ENCODE measurements around the gene DTX3. TPM values are rescaled to one million over a fixed set of nuclear protein-coding genes. Genes with fewer than 3 reads are reported as not detected.
A peak's percentile ranks its signal among the peaks of the same experiment; 100 is the strongest.
"Not testable (repeated sequence)": the region's sequence is repeated elsewhere in the genome, so short reads cannot be mapped to it uniquely, and the experiment has no call there.

The DTX3 gene
- total RNA-seq, 1 experiment from 2014 or later, result 12.3 TPM

DNA sequence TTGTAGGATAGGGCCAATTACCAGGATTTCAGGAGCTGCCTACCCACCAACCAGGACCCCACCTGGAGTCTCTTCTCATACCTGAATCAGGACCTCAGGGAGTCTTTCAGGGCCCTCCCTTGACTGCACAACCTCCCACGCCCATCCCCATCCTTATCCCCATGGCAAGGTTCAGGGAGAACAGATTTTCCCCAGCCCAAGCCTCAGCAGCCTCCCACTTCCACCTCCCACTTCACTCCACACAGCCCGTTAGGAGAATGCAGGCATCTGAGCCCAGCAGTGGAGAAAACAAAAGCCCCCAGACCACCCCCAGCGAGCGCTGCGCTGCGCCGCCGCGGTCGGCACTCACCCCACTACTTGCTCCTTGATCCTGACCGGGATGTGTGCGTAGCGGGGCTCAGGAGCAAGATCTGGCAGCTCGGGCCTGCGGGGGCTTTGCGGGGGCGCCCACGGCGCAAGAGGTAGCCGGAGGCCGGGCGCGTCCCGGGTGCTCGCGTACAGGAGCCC, 27.0 kb downstream of the DTX3 start:
- no peak for DNase-seq (ENCODE audit: low read depth)

DNA sequence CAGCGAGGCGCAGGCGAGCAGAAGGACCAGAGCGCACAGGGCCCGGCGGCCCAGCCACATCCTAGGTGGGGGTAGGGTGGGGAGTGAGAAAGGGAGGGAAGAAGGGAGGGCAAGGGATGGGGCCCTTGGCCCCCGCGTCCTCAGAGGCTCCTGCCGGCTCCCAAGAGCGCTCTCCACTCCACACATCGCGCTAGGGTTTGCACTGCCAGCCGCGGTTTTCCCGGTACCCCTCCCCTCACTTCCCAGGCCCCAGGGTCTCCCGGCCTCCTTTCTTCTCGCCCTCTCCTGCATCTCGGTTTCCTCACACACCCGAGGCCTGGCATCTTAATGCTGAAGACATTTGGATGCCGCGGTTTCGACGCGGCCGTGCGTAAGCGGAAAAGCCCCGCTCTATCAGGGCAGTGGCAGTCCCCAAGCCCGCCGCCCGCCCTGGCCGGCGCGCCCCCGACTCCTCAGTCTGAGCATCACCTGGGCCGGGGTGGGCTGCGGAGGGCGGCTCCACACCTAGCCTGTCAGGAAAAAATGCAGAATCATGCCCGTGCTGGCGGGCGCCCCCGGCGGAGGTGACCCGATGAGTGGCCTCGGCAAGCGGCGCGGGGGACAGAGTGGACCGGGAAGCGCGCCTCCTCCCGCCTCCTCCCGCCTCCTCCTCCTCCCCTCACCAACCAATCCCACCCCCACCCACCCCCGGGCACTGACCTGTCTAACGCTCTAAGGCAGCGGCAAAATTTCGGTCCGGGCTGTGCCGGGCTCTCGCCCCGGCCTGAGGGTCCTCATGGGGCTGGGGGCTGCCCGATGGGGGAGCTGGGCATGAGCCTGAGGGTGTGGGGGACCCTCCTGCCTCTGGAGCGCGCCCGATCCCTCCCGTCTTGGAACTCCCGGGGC, 27.7 kb downstream of the DTX3 start:
- DNase-seq (ENCODE audit: low read depth), result peak; percentile 48

DNA sequence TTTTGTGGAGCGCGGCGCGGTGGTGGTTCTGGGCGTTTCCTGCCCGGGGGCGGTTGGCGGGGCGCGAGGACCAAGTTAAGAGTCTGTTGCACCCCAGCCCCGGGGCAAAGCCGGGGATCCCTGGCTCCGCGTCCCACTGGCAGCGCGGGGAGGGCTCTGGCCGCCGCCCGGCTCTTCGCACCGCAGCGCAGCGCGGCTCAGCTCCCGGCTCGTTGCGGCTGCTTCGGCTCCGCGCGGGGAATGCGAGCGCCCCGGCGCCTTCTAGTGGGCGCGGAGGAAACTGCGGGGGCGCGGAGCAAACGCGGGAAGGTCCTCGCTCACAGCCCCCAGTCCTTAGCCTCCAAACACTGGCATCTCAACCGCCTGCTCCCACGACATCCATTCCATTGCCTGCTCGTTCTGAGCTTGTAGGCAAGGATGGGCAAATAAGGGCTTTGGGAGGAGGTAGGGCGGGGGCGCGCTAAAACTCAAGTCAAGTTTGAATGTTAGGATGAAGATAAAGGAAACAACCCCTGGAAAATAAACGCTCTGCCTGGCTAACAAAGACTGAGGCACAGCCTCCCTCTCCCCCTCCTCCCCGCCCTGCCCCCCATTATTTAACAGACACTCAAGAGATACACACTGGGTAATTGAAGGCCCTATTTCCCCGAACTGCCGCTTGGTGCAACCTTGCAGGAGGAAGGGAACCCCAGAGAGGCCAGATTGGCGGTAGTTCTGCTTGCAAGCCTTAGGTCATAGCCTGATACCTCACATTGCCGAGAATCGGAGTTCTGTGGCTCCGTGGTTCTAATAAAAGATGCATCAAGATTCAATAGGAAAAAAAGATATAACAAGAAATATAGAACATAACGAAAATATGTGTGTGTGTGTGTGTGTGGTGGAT, 28.6 kb downstream of the DTX3 start, which contains the start of gene B4GALNT1:
TSS of gene B4GALNT1 (minus strand) at position 244 of the 883 bp plus-strand sequence. CDS start 1,069 bp downstream, outside the sequence.
- peak; percentile 85 for DNase-seq (ENCODE audit: low read depth)

DNA sequence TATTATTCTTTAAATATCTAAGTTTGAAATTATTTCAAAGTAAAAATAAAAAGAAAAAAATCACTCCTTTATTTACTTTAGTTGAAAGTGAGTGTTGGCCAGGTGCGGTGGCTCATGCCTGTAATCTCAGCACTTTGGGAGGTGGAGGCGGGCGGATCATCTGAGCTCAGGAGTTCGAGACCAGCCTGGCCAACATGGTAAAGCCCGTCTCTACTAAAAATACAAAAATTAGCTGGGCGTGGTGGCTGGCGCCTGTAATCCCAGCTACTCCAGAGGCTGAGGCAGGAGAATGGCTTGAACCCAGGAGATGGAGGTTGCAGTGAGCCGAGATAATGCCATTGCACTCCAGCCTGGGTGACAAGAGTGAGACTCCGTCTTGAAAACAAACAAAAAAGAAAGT, 32.1 kb downstream of the DTX3 start:
- not testable (repeated sequence) for DNase-seq (ENCODE audit: low read depth)

DNA sequence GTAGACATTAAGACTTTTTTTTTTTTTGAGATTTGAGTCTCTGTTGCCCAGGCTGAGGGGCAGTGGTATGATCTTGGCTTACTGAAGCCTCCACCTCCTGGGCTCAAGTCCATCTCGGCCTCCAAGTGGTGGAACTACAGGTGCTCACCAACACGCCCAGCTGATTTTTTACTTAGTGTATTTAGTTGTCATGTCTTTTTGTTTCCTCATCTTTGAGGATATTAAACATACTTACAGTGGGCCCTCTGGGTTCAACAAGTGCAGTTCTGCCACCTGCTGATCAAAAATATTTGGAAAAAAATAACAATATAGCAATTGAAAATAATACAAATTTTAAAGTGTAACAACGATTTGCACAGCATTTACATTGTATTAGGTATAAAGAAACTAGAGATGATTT, 32.7 kb downstream of the DTX3 start:
- no peak for DNase-seq (ENCODE audit: low read depth)

DNA sequence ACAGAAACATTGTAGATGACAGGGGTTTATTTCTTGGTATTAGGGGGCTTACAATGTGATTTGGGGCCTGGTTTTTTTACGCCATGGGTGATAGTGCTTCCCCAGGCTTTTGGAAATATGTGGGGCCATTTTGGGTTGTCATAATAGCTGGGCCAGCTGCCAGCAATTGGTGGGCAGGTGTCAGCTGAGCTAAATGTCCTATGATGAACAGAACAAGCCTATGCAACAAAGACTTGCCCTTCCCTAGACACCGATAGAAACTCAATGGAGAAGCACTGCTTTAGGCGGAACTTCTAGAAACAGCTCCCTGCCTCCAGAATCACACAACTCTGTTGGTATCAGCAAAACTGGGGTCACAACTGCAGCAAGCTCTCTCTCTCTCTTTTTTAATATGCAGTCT, 33.5 kb downstream of the DTX3 start:
- no peak for DNase-seq (ENCODE audit: low read depth)

DNA sequence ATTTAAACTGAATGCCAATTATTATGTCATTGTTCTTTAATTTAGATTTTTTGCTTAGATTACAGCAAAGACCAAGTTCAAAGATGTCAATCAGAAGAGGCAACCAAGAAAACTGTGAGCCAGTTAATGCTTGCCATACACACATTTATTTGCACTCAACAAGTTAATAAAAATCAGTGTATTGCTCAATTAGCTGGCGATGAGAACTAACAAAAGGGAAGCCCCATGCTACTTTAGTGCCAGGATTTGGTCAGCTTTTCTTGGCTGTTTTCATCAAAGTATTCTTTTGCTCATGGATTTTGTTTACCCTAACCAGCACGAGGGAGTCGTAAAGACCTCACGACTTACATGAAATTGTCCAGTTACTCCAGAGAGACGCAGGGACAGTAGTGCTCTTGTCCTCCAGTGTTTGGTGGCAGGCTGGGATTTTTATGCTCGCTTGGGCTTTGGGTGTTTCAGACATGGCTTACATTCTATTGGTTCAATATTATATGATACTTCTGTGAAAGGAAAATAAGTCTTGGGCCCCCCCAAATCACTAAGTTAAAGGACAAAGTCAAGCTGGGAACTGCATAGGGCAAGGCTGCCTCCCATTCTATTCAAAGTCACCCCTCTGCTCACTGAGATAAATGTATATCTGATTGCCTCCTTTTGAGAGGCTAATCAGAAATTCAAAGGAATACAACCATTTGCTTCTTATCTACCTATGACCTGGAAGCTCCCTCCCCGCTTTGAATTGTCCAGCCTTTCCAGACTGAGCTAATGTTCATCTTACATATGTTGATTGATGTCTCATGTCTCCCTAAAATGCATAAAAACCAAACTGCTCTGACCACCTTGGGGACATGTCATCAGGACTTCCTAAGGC, 35.8 kb downstream of the DTX3 start:
- DNase-seq (ENCODE audit: low read depth), result no peak

DNA sequence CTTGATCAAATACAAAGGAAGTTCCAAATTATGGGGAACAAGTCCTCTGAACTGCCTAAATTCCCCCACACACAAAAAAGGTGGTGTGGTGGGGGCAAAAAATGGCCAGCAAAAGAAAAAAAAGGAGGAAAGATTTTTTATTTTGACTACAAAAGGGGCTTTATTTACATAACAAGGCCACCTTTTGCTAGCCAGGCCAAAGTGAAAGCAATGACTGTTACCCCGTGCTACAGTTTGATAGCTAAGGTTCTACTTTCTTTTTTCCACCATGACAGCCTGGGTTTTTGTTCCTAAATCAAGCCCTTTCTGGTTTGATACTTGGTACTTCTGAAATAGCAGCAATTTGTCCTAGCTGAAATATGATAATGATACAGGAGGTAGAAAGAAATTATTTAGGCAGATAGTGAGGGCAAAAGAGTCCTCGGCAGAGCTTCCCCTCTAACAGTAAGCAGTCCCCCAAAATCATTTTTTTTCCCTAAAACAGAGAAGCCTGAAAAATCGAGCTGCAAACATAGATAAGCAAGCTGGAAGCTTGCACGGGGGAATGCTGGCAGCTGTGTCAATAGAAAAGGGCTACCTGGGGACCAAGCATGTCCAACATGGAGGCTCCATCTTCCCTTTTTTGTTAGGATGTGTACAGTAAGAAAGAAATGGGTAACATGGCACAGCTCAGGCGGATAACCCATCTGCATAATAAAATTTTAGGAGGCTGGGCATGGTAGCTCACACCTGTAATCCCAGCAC, 37.2 kb downstream of the DTX3 start:
- DNase-seq (ENCODE audit: low read depth), result no peak

DNA sequence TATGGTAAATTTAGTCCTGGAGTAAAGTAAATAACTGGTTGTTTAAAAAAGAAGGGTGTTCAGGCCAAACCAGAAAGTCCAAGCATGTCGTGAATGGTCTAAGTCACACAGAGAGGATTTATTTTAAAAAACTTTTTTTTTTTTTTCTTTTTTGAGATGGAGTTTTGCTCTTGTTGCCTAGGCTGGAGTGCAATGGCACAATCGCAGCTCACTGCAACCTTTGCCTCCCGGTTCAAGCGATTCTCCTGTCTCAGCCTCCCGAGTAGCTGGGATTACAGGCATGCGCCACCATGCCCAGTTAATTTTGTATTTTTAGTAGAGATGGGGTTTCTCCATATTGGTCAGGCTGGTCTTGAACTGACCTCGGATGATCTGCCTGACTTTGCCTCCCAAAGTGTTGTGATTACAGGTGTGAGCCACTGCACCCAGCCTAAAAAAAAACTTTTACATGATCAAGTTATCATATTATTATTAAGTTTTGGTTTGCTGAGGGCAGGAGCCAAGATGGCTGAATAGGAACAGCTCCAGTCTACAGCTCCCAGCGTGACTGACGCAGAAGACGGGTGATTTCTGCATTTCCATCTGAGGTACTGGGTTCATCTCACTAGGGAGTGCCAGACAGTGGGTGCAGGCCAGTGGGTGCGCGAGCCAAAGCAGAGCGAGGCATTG, 41.5 kb downstream of the DTX3 start:
- not testable (repeated sequence) for DNase-seq (ENCODE audit: low read depth)

DNA sequence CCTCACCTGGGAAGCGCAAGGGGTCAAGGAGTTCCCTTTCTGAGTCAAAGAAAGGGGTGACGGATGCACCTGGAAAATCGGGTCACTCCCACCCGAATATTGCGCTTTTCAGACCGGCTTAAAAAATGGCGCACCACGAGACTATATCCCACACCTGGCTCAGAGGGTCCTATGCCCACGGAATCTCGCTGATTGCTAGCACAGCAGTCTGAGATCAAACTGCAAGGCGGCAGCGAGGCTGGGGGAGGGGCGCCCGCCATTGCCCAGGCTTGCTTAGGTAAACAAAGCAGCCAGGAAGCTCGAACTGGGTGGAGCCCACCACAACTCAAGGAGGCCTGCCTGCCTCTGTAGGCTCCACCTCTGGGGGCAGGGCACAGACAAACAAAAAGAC, 42.0 kb downstream of the DTX3 start:
- DNase-seq (ENCODE audit: low read depth), result not testable (repeated sequence)

DNA sequence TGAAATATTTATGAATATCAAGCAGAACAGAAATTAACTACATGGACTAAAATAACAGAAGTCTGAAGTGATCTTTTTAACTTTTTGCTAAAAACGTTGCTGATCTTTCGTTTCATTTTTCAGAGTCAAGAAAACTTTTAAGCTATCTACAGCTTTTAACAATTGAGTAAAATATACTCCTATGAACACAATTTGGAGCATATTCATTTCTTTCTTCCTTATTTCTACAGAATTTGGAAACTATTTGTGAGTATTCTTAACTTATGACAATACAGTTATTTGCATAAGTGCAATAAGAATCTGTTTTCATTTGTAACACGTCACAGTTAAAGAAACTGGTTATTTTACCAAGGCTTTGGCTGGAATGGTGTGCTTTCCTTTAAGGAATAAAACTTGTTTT, 49.4 kb downstream of the DTX3 start:
- DNase-seq (ENCODE audit: low read depth), result no peak

DNA sequence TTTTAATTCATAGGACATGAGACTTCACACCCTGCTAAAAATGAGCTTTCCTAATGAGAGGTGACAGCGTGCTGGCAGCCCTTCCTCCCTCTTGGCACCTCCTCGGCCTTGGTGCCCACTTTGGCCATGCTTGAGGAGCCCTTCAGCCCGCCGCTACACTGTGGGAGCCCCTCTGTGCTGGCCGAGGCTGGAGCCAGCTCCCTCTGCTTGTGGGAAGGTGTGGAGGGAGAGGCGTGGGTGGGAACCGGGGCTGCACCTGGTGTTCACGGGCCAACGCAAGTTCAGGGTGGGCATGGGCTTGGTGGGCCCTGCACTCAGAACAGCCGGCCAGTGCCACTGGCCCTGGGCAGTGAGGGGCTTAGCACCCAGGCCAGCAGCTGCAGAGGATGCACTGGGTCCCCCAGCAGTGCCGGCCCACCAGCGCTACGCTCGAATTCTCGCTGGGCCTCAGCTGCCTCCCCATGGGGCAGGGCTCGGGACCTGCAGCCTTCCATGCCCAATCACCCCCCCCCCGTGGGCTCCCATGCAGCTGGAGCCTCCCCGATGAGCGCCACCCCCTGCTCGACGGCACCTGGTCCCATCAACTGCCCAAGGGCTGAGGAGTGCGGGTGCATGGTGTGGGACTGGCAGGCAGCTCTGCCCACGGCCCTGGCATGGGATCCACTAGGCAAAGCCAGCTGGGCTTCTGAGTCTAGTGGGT, 51.1 kb downstream of the DTX3 start:
- DNase-seq (ENCODE audit: low read depth), result no peak

DNA sequence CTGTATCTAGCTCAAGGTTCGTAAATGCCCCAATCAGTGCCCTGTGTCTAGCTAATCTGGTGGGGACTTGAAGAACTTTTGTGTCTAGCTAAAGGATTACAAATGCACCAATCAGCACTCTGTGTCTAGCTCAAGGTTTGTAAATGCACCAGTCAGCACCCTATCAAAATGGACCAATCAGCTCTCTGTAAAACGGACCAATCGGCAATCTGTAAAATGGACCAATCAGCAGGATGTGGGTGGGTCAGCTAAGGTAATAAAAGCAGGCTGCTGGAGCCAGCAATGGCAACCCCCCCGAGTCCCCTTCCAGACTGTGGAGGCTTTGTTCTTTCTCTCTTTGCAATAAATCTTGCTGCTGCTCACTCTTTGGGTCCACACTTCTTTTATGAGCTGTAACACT, 51.8 kb downstream of the DTX3 start:
- not testable (repeated sequence) for DNase-seq (ENCODE audit: low read depth)

DNA sequence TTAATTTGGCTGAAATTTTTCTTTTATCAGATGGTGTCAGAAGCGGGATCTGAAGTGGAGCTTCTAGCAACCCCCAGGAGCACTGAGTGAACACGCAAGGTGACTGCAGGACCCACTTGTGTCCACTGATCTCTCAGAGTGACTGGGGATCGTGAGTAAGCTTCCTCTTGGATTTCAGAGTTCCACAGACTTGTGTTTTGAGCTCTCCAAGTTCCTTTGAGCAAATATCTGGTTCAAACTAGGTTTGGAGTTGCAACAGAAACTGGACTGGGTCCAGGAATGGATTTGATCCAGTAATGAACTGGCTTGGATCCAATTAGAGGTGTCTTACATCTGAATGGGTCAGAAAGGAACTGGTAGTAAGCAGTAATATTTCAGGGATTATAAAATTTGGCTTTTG, 53.1 kb downstream of the DTX3 start:
- DNase-seq (ENCODE audit: low read depth), result no peak

DNA sequence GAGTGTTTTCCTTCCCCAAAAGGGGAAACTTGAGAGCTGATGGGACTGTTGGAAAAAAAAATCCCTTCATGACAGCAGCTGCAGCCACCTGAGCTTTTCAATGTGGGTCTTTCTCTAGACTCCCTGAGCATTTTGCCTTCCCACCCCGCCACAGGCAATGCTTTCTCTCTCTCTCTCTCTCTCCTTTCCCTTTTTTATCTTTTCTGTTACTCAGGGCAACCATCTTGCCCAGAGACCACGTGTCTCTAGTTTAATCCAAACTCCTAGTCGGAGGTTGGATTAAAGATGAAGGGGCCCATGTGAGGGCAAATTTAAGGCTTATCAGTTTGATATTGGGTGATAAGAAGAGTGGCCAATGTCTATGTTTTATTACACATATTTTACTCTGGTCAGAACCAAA, 54.3 kb downstream of the DTX3 start:
- no peak for DNase-seq (ENCODE audit: low read depth)
